Frontal cortex (tissue), 4 donors: ENCODE measurements around the gene CYSRT1. TPM values are rescaled to one million over a fixed set of nuclear protein-coding genes. Genes with fewer than 3 reads are reported as not detected.
A peak's percentile ranks its signal among the peaks of the same experiment; 100 is the strongest.

ENCODE experiments used
- DNase-seq, 2 donors: peaks; one replicate each; pipeline ENCODE4 v3.0.0; 2012; ENCODE audit warnings: low spot score in 2 of 2
- FAIRE-seq: peaks from 2 replicates; lab custom pipeline; 2012; peaks lifted over from hg19 to GRCh38; lab: Jason Lieb, UNC
- total RNA-seq: library from RNA; depleted of rRNA; stranded (reverse); fragments of >200 nt; gene quantifications from one replicate; pipeline ENCODE4 v1.2.3, GENCODE V29; 2014
- donor health status: control.
- donor health status: control.
- donor health status: control.

Gene CYSRT1
- total RNA-seq, 1 donor from 2014 or later = under 0.01 TPM

DNA sequence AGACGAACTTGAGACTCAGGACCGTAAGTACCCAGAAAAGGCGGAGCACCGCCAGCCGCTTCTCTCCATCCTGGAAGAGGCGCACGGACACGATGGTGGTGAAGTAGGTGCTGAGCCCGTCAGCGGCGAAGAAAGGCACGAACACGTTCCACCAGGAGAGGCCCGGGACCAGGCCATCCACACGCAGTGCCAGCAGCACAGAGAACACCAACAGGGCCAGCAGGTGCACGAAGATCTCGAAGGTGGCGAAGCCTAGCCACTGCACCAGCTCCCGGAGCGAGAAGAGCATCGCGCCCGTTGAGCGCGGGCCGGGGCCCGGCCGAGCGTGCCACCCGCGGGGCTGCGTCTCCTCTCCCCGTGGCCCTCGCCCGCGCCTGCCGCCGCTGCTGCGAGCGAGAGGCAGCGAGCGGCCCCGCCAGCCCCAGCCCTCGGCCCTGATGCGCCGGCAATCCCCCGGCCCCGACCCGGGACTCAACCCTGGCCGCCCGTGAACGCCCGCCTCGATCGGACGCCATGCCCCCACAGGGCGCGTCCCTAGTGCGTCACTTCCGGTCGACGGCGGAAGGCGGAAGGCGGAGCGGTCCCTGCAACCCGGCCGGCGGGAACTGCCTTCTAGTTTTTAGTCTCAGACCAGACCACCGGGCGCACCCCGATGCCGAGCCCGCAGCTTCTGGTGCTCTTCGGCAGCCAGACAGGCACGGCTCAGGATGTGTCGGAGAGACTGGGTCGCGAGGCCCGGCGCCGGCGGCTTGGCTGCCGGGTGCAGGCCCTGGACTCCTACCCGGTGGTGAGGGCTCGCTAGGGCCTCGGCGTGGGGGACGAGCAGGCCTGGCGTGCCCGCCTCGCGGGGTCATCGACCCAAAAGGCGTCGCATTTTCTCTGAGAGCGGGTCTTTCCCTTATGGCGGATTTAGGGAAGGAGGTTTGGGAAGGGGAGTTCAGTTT lies 19.6 kb upstream of the CYSRT1 start, which contains the start of the genes NDOR1 and TMEM203:
Gene NDOR1 (plus strand): TSS at position 575 of the 944 bp plus-strand sequence. CDS start 78 bp downstream, at position 653.
Gene TMEM203 (minus strand): TSS at position 523 of the 944 bp plus-strand sequence. CDS start 234 bp downstream, at position 289.
- DNase-seq = peak; percentile 99 to 100
- FAIRE-seq = no peak

DNA sequence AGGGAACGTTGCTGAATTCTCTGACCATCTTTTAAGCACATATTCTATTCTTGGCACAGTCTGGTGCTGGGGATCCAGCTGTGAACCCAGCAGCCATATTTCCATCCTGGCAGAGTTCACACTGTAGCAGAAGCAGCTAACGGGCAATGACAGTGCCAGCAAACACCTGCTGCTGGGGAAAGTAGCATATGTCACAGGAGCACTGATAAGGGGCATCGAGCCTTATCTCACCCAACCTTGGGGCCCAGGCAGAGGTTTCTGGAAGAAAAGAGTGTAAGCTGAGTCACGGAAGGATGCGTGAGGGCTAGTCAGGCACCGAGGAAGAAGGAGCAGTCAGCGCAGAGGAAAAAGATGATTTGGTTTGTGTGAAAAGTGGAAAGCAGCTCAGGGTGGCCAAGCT lies 18.4 kb upstream of the CYSRT1 start:
- no peak for FAIRE-seq
- no peak for DNase-seq

DNA sequence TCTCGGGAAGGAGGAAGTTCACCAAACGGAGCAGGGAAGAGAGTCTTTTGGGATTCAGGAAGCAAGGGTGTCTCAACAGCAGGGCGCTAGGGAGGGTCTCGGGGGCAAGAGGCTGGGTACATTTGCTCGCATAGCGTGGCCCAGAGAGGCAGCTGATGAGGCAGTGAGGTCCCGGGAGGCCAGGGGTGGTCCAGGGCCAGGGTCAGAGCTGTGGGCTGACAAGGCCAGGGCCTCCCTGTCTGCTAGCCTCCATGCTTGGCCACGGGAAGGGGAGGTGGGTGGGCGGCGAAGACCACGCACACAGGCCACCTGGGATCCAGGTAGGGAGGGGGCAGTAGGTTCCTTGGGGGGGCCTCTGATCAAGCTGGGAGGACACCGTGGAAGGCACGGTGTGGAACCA lies 13.4 kb upstream of the CYSRT1 start:
- FAIRE-seq (no peak), DNase-seq (no peak)

DNA sequence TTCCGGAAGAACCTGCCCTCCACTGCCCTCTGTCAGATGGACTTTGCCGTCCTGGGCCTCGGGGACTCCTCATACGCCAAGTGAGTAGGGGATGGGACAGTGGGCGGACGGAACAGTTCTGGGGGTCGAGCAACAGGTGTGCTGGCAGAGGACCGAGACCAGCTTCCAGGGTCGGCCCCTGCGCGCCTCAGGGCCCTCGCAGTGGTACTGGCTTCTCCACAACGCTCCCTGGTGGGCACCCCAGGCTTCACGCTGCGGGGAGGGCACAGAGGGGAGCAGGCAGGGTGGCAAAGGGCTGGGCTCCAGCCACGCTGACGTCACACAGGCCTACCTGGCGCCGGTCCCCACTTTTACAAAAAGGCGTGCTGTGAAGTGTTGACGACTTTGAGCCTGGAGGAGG lies 12.5 kb upstream of the CYSRT1 start:
- DNase-seq (no peak), FAIRE-seq (no peak)

DNA sequence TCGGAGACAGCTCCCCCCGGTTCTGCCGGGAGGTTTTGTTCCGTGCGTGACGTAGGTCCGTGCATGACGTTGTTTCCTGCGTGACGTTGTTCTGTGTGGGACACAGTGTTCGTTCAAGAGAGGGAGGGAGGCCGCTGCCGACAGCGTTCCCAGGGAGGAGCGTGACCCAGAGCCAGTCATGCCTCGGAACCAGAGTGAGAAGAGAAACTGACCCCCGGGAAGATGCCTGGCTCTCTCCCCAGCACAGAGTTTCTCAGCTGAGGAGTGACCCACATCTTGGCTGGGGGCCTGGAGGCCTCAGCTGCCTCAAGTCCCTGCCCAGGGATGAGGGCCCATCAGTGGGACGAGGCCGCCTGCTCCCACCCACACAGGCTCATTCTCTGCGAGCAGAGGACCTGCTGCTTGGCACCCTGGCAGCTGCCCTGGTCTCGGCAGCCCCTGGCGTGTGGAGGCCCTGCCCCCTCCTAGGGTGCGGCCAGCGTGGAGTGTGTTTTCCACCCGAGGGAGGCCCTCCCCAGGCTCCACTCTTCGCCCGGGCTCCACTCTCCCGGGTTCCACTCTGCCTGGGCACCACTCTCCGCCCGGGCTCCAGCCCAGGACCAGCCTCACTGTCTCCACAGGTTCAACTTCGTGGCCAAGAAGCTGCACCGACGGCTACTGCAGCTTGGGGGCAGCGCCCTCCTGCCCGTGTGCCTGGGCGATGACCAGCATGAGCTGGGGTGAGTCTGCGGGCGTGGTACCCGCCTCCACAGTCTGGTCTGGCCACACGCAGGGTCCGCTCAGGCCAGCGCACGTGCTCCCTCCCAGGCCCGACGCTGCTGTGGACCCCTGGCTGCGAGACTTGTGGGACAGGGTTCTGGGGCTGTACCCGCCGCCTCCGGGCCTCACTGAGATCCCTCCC lies 11.6 kb upstream of the CYSRT1 start:
- DNase-seq = no peak

DNA sequence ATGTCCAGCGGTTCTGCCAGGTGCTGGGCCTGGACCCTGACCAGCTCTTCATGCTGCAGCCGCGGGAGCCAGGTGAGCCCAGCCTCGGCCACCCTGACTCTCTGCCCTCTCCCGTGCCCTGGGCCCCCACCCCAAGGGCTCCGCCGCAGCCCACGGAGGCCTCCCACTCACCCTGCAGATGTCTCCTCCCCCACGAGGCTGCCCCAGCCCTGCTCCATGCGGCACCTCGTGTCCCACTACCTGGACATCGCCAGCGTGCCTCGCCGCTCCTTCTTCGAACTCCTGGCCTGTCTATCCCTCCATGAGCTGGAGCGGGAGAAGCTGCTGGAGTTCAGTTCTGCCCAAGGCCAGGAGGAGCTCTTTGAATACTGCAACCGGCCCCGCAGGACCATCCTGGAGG lies 10.4 kb upstream of the CYSRT1 start:
- FAIRE-seq (no peak), DNase-seq (no peak)

More for the DNA sequence above, 11.6 kb upstream of the CYSRT1 start:
- no peak for FAIRE-seq

DNA sequence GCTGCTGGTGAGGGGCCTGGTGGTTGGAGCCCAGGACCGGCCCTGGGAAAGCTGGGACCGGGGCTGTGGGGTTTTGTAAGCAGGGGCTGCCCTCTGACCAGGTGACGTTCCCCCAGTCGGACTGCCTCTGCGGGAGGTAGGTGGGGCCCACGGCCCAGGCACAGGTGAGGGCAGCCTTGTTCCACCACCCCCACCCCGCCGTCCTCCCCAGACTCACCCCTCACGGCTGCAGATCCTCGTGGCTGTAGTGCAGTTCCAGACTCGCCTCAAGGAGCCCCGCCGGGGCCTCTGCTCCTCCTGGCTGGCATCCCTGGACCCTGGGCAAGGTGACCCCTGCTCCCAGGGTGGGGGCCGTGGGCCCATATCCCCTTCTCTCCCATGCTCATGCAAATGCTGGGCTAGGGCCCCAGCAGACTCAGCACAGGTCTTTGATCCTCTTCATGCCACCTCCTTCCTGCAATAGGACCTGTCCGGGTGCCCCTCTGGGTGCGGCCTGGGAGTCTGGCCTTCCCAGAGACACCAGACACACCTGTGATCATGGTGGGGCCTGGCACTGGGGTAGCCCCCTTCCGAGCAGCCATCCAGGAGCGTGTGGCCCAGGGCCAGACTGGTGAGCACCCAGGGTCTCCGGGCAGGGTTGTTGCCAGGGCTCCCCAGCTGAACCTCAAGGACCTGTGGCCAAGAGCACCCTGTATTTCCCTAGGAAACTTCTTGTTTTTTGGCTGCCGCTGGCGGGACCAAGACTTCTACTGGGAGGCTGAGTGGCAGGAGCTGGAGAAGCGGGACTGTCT lies 9.6 kb upstream of the CYSRT1 start:
- no peak for DNase-seq
- FAIRE-seq = no peak

DNA sequence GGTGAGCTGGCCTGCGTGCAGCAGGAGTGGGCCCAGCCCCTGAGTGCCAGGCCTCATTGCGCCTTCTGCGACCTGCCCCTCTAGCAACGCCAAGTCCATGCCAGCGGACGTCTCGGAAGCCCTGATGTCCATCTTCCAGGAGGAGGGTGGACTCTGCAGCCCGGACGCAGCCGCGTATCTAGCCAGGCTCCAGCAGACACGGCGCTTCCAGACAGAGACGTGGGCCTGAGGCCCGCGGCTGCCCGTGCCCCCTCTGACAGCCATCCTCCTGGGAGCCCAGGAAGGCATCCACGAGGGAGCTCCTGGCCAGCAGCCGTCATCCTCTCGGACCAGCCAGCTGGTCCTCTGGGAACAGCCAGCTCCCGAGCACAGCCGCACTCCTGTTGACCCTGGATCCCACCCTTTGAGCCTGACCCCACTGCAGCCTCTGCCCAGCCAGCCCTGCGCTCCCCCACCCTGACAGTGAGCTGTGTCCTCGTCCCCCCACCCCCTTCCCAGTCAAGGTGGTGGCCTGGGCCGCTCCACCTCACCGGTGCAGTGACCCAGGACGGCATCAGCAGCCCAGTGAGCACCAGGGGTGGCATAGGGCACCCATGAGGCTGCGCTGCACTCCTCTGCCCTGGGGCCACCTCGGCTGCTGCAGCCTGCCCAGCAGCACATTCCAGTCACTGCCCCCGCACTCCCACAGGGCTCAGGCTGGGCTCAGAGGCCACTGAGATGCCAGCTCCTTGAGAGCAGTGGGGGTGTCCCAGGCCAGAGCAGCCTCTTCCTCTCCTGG lies 8.6 kb upstream of the CYSRT1 start:
- FAIRE-seq = no peak
- no peak for DNase-seq

DNA sequence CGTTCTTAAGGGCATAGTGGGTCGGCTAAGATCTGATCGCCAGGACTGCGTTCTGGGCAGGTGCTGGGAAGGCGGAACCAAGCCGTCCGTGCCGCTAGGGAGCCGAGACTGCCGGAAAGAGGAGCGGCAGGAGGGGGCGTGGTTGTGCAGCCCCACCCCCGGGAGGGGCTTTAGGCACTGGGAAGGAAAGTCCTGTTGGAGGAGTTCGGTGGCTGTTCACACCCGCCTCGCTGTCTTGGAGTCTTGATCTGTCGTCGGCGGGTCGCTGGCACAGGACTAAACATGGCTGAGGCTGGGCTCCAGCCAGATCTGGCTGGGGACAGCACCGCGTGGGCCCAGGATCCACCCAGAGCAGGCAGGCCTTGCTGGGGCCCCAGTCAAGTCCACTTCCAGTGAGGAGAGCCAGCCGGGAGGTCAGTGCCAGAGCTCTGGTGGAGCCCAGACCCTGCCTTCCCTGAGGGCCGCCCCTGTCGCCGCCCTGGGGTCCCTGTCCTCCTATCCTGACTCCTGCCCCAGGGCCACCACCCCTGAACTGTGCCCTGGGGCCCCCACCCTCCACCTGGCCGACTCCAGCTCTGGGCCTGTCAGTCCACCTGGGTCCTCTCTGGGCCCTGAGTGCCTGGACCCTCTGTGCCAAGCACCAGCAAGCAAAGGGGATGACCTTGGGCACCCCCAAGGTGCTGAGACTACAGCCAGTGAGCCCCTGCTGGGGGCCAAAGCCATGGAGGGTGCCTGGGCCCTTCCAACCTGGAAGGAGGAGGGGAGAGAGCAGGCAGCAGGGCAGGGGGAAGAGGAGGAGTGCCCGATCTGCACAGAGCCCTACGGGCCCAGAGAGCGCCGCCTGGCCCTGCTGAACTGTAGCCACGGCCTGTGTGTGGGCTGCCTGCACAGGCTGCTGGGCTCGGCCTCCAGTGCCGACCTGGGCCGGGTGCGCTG lies 7.4 kb upstream of the CYSRT1 start:
- FAIRE-seq = no peak
- DNase-seq = peak in 1 of 2 donors; percentile 69

DNA sequence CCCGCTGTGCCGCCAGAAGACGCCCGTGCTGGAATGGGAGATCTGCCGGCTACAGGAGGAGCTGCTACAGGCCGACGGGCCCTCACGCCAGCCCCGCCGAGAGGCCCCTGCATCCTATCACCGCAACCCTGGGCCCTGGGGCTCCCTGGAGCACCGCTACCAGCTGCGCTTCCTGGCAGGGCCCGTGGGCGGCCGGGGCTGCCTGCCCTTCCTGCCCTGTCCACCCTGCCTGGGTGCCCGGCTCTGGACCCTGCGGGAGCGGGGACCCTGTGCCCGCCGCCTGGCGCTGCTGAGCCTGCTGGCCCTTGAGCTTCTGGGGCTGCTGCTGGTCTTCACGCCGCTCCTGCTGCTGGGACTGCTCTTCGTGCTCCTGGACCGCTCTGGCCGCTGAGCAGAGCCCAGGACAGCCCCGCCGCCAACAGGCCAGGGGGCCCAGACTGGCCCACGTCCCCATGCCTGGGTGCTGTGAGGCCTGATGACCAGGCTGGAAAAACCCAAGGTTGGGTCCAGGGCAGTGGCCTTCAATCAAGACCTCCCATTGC lies 6.7 kb upstream of the CYSRT1 start:
- no peak for DNase-seq
- no peak for FAIRE-seq

DNA sequence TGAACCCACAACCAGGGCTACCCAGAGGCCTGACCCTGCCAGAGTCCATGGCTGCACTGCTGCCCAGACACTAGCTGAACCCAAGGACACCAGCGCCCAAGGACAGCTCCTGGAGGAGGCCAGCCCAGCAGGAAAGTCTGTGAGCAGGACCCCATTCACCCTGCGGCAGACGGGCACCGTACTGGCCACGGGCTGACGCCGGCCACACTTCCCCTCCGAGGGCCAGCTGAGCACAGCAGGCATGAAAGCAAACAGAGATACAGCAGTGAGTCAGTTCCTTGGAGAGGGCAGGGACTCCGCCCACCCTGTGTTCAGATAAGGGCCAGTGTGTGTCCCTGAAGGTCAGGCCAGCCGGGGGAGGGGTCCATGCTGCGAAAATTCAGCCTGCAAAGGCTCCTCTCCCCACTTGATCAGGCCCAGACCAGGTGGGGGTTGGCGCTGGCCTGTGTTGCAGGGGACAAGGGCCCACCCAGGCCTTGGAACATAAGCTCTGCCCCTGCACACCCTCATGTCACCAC lies 6.2 kb upstream of the CYSRT1 start:
- no peak for FAIRE-seq
- DNase-seq = no peak

DNA sequence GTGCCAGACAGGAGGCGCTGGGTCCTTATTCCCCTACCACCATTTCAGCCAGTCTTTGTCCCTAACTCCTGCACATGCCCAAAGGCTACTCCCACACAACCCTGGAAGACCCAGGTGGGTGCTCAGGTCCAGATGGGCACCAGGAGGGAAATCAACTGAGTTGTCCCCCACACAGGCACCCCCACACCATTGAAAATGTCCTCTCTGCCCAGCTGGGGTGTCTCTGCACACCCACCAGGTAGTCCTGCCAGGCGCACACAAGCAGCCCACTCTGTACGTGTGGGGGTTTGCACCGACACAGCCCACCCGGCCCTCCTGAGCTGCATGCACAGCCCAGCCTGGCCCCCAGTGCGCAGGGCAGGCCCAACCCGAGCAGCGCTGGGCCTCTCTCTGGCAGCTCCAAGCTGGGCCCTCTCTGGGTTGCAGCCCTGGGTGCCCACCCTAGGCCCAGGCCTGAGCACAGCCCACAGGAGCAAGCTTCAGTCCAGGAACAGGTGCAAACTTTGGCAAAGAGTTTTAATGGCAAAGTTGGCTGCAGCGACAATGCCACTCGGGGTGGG lies 5.1 kb upstream of the CYSRT1 start:
- DNase-seq = no peak
- no peak for FAIRE-seq

DNA sequence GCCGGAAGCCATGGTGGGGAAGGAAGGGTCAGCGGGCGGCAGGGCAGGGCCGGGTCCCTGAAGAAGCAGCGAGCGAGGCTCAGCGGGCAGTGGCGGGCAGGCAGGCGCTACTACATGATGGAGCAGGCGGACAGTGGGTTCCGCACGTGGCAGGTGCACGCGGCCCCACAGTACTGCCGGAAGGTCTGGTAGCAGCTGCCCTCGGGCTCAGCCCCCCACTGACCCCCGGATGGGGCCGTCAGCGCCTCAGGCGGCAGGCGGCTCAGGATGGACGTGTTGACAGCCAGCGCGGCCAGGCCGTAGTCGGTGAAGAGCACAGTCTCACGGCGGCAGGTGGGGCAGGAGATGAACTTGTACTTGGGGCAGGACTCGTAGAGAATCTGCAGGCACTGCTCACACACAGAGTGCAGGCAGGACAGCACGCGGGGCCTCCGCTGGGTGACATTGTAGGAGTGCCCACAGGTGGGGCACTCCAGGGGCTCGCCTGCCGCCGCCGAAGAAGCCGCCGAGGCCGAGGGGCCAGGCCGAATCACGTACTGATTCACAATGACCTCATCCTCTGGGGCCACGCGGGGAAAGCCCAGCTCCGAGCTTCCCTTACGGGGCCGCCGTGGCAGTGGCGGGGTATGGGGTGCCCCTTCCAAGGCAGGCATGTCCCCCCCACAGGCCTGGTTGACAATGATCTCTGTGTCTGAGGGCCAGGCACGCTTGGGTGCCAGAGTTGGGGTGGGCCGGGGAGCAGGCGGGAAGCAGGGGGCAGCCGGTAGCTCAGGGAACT lies 4.5 kb upstream of the CYSRT1 start:
- no peak for FAIRE-seq
- no peak for DNase-seq

DNA sequence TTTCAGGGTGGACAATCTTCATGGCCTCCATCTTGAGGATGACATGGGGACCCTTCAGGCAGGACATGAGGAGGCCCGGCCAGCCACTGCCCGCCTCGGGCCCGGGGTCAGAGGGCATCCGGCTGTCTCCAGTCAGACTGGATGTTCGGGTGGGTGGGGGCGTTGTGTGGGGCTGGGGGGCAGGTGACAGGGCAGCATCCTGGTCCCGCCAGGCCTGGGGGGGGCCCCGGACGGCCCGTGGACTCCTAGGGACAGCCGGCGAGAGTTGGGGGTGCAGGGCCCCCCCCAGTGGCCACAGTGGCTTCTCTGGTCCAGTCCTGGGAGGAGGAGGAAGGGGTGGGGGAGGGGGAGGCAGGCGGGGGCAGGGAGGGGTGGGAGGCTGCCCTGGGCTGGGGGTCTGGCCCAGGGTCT lies 3.9 kb upstream of the CYSRT1 start:
- DNase-seq = no peak
- FAIRE-seq = no peak

DNA sequence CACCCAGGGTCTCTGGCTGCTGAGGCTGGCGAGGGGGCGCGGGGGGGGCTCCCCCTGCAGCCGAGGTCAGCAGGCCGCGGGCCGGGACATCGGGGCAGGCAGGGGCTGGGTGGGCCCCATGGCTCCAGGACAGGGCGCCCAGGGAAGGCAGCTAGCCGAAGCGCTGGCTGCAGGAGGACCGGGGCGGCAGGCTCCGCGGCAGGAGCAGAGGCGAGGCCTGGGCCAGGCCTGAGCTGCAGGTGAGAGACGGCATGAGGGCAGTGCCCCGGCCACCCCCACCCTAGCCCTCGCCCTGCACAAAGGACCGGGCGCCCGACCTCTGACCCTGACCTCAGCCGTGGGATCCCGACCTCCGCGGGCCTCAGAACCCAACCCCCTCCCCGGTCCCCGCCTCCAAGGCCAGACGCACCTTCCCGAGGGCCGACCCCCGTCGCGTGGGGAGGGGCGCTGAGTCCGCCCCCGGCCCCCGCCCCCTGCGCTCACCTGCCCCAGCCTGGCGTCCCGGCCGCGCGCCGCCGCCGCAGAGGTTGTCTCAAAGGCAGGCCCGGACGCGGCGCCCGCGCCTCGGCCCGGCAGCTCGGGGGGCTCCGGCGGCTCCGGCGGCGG lies 3.4 kb upstream of the CYSRT1 start:
- FAIRE-seq (no peak), DNase-seq (no peak)
